ENCODE data around the gene USP11. TPM values are rescaled to one million over a fixed set of nuclear protein-coding genes. Genes with fewer than 3 reads are reported as not detected.

Gene USP11
- 52.5 TPM for total RNA-seq
- 45.6 TPM for polyA plus RNA-seq

DNA sequence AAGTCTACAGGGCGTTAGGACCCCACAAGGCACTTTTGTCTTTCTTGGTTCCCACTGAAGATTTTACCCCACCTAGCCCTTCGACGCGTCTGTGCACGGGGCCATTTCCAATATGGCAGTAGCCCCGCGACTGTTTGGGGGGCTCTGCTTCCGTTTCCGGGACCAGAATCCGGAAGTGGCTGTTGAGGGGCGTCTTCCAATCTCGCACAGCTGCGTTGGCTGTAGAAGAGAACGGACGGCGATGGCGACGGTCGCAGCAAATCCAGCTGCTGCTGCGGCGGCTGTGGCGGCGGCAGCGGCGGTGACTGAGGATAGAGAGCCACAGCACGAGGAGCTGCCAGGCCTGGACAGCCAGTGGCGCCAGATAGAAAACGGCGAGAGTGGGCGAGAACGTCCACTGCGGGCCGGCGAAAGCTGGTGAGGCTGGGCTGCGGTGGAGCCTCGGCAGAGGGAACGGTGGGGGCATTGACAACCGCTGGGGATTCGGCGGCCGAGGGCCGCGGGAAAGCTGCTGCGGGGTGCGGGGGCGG, at the start of gene USP11:
USP11 (plus strand) TSS at position 207 of the 530 bp plus-strand sequence; CDS start at position 242, 35 bp downstream.
- H3K27ac ChIP-seq (ENCODE audit: low read depth) = peak within 1 kb of the TSS; percentile 99
- peak; percentile 31 for DNase-seq (ENCODE audit: extremely low spot score)
- H3K36me3 ChIP-seq (ENCODE audit: insufficient read depth) = no peaks in the 10 kb centered on the region
- under 1% methylated on average over 46 of the region's 46 CpGs for WGBS
- no peaks in the 10 kb centered on the region for H3K4me1 ChIP-seq (ENCODE audit: insufficient read depth)
- peak within 1 kb of the TSS; percentile 55 for H3K4me3 ChIP-seq (ENCODE audit: low read depth, low read length)

DNA sequence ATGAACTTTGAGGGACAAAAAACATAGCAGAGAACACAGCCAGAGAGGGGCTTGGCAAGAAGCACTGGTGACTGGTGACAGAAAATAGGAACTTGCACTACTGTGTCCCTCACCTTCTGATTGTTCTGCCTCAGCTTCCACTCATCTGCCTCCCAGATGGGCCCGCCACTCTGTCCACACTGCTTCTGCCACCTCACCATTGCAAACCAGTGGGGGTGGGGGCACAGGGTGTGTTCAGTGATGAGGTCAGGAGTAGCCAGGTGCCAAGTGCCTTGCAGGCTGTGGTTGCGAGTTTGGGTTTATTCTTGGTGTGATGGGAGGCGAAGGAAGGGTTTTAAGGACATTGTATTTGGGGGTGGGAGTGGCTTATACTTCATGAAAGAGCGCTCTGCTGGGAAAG, 48.3 kb upstream of the USP11 start:
- DNase-seq (ENCODE audit: extremely low spot score) = no peak
- Histone ChIP-seq H3K4me3 (ENCODE audit: low read depth, low read length) (no peak overlapping the region), H3K36me3 (ENCODE audit: insufficient read depth) (peaks cover 9% of the 10 kb centered on the region), H3K27ac (ENCODE audit: low read depth) (no peak overlapping the region), H3K4me1 (ENCODE audit: insufficient read depth) (no peaks in the 10 kb centered on the region)
- WGBS = 94% methylated on average over 4 of the region's 4 CpGs

DNA sequence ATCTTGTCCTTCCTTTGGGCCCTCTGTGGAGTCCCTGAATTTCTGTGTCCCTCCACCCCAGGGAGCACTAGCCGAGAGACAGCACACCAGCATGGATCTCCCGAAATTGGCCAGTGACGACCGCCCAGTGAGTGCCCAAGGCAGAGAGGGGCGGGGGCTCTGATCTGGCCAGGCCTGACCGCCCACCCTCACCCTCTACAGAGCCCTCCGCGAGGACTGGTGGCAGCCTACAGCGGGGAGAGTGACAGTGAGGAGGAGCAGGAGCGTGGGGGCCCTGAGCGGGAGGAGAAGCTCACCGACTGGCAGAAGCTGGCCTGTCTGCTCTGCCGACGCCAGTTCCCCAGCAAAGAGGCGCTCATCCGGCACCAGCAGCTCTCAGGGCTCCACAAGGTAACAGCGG, 47.6 kb upstream of the USP11 start:
- WGBS = 89% methylated on average over 17 of the region's 17 CpGs

DNA sequence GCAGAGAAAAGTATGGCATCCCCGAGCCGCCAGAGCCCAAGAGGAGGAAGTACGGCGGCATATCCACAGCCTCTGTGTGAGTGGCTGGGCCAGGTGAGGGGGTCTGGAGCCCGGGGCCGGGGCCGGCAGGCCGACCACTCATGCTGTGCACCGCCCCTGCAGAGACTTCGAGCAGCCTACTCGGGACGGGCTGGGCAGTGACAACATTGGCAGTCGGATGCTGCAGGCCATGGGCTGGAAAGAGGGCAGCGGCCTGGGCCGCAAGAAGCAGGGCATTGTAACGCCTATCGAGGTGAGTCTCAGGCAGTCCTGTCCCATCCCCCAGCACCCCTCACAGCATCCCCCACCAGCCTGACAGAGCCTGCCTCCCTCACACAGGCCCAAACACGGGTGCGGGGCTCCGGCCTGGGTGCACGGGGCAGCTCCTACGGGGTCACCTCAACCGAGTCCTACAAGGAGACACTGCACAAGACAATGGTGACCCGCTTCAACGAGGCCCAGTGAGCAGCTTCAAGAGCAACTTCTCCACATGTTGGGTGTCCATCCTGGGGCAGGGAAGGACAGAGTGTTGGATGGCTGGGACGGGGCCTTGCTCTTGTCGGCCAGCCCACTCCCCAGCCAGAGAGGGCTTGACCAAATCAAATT, 46.6 kb upstream of the USP11 start:
- H3K4me3 ChIP-seq (ENCODE audit: low read depth, low read length) = no peak overlapping the region
- peaks cover 6% of the 10 kb centered on the region for H3K36me3 ChIP-seq (ENCODE audit: insufficient read depth)
- WGBS = 89% methylated on average over 27 of the region's 27 CpGs
- H3K4me1 ChIP-seq (ENCODE audit: insufficient read depth) = no peaks in the 10 kb centered on the region
- H3K27ac ChIP-seq (ENCODE audit: low read depth) = no peak overlapping the region
- no peak for DNase-seq (ENCODE audit: extremely low spot score)

More for the DNA sequence above, 47.6 kb upstream of the USP11 start:
- H3K27ac ChIP-seq (ENCODE audit: low read depth) = no peak overlapping the region
- no peak for DNase-seq (ENCODE audit: extremely low spot score)
- no peaks in the 10 kb centered on the region for H3K4me1 ChIP-seq (ENCODE audit: insufficient read depth)
- H3K4me3 ChIP-seq (ENCODE audit: low read depth, low read length) = no peak overlapping the region
- peaks cover 9% of the 10 kb centered on the region for H3K36me3 ChIP-seq (ENCODE audit: insufficient read depth)

DNA sequence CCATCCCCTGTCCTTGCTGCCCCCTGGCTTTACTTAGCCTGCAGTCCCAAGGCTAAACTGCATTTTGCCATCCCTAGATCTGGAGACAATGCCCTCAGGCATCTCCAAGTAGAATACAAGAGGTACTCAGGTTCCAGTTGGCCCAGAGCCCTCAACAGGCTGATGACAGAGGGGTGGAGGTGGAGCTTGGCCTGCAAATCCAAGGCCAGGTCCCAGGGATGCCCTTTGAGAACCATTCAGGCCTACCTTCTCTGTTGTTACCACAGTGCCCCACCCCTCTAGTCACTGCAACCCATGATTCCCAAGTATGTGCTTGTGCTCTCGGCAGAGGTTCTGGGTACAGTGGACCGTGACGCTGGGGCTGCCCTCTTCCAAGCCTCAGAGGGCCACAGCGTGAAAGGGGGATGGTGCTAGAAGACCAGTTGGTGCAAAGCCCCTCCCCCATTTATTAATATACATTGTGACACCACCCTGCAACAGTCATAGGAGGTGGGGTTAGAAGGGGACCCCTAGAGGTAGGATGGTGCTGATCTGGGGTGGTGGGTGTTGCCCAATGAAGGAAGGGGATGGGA, 45.6 kb upstream of the USP11 start:
- peaks cover 4% of the 10 kb centered on the region for H3K36me3 ChIP-seq (ENCODE audit: insufficient read depth)
- 76% methylated on average over 4 of the region's 4 CpGs for WGBS

DNA sequence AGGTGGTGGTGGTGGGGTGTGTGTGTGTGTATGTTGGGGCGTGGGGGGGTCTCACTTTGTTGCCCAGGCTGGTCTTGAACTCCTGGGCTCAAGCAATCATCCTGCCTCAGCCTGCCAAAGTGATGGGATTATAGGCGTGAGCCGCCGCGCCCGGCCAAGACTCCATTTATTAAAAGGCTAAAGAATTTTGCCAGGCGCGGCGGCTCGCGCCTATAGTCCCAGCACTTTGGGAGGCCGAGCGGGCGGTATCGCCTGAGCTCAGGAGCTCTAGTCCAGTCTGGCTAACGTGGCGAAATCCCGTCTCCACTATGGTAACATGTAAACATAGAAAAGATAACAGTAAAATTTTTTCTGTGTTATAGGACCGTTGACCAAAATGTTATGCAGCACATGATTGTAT, 42.9 kb upstream of the USP11 start:
- WGBS = 56% methylated on average over 19 of the region's 19 CpGs
- DNase-seq (ENCODE audit: extremely low spot score) = no peak
- no peak overlapping the region for H3K4me3 ChIP-seq (ENCODE audit: low read depth, low read length)
- no peak overlapping the region for H3K27ac ChIP-seq (ENCODE audit: low read depth)
- H3K4me1 ChIP-seq (ENCODE audit: insufficient read depth) = no peaks in the 10 kb centered on the region
- H3K36me3 ChIP-seq (ENCODE audit: insufficient read depth) = peaks cover 4% of the 10 kb centered on the region

More for the DNA sequence above, 45.6 kb upstream of the USP11 start:
- Histone ChIP-seq H3K4me3 (ENCODE audit: low read depth, low read length) (no peak overlapping the region), H3K4me1 (ENCODE audit: insufficient read depth) (no peaks in the 10 kb centered on the region), H3K27ac (ENCODE audit: low read depth) (no peak overlapping the region)
- no peak for DNase-seq (ENCODE audit: extremely low spot score)

- WGBS = 2% methylated on average over 40 of the region's 40 CpGs
- peak; percentile 73 for DNase-seq (ENCODE audit: extremely low spot score)
- H3K4me3 ChIP-seq (ENCODE audit: low read depth, low read length) = peak overlapping the region; percentile 48
- H3K4me1 ChIP-seq (ENCODE audit: insufficient read depth) = no peaks in the 10 kb centered on the region
- H3K36me3 ChIP-seq (ENCODE audit: insufficient read depth) = peaks cover 4% of the 10 kb centered on the region
- no peak overlapping the region for H3K27ac ChIP-seq (ENCODE audit: low read depth)
These were observed 42.2 kb upstream of the USP11 start for GRCh38 chrX:47190445-47191269.

GRCh38 chrX:47191331-47191730, 41.5 kb upstream of the USP11 start:
- 10% methylated on average over 26 of the region's 26 CpGs for WGBS
- H3K4me1 ChIP-seq (ENCODE audit: insufficient read depth) = no peaks in the 10 kb centered on the region
- peak overlapping the region; percentile 48 for H3K4me3 ChIP-seq (ENCODE audit: low read depth, low read length)
- H3K36me3 ChIP-seq (ENCODE audit: insufficient read depth) = peaks cover 4% of the 10 kb centered on the region
- no peak overlapping the region for H3K27ac ChIP-seq (ENCODE audit: low read depth)
- no peak for DNase-seq (ENCODE audit: extremely low spot score)

DNA sequence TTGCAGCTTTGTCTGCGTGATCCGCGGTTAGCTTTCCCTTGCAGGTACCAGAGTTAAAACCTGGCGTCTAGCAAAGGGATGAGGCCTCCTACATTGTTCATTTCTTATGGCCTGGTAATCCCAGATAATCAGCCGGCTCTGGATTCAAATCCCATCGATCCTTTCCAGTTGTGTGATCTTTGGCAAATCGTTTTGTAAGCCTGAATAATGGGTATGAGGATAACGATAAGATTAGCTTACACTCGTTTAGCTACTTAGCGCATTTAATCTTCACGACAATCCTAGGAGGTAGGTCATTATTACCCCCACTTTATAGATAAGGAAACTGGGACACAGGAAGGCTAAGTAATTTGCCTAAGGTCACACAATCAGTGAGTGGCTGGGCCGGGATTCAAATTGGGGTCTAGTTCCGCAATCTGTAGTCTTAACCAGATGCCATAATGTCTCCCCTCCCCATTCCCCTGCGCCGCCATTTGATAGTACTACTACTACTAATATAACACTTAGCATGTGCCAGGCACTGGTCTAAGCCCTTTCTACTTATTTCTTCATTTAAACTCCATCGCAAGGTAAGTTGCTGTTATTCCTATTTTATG, 40.9 kb upstream of the USP11 start:
- Histone ChIP-seq H3K4me3 (ENCODE audit: low read depth, low read length) (no peak overlapping the region), H3K4me1 (ENCODE audit: insufficient read depth) (no peaks in the 10 kb centered on the region), H3K36me3 (ENCODE audit: insufficient read depth) (no peaks in the 10 kb centered on the region), H3K27ac (ENCODE audit: low read depth) (no peak overlapping the region)
- no peak for DNase-seq (ENCODE audit: extremely low spot score)
- WGBS = 65% methylated on average over 16 of the region's 16 CpGs

DNA sequence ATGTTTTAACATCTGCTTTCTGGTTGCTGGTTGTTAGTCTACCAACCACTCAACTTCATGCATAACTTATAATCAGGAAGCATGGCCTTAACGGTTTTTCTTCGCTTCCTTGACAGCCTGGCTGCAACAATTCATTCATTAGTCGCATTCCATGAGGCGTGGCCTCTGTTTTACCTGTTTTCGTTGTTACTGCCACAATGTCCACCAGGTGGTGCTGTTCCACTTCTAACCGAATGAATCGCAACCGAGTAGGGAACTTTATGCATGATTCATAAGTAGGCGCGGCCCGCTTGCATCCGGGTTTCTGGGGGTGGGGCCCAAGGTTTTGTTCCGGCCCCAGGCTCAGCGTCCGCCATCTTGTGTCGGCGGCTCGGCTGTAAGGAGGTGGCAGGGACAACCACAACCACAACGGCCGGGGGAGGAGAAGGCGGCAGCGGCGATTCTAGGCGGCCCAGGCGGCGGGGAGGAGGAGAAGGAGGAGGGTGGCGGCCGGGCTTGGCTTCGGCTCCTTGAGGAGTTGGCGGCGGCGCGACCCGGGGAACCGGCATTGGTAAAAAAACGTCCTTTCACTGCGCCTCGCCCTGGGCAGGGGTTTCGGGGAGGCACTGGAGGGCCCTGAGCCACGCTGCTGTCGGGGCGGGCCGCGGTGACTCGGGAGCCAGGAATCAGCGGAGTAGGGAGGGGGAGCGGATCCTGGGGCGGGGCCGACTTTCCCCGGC, 39.2 kb upstream of the USP11 start, which contains the start of gene UBA1:
UBA1 (plus strand) TSS at position 355 of the 719 bp plus-strand sequence. CDS start 4,974 bp downstream, outside the sequence.
- under 1% methylated on average over 50 of the region's 50 CpGs for WGBS
- H3K36me3 ChIP-seq (ENCODE audit: insufficient read depth) = peaks cover 2% of the 10 kb centered on the region
- peak; percentile 90 for DNase-seq (ENCODE audit: extremely low spot score)
- H3K4me3 ChIP-seq (ENCODE audit: low read depth, low read length) = peak within 1 kb of the TSS; percentile 79
- no peaks in the 10 kb centered on the region for H3K4me1 ChIP-seq (ENCODE audit: insufficient read depth)
- H3K27ac ChIP-seq (ENCODE audit: low read depth) = peak within 1 kb of the TSS; percentile 97

GRCh38 chrX:47194194-47194787, 38.5 kb upstream of the USP11 start:
- no peaks in the 10 kb centered on the region for H3K4me1 ChIP-seq (ENCODE audit: insufficient read depth)
- DNase-seq (ENCODE audit: extremely low spot score) = no peak
- WGBS = 7% methylated on average over 14 of the region's 14 CpGs

GRCh38 chrX:47196098-47196497, 36.7 kb upstream of the USP11 start:
- H3K27ac ChIP-seq (ENCODE audit: low read depth) = no peak overlapping the region
- 32% methylated on average over 3 of the region's 3 CpGs for WGBS

More at GRCh38 chrX:47194194-47194787, 38.5 kb upstream of the USP11 start:
- Histone ChIP-seq H3K36me3 (ENCODE audit: insufficient read depth) (peaks cover 3% of the 10 kb centered on the region), H3K27ac (ENCODE audit: low read depth) (no peak overlapping the region), H3K4me3 (ENCODE audit: low read depth, low read length) (peak overlapping the region; percentile 79)

More at GRCh38 chrX:47196098-47196497, 36.7 kb upstream of the USP11 start:
- Histone ChIP-seq H3K4me1 (ENCODE audit: insufficient read depth) (no peaks in the 10 kb centered on the region), H3K4me3 (ENCODE audit: low read depth, low read length) (no peak overlapping the region), H3K36me3 (ENCODE audit: insufficient read depth) (peaks cover 4% of the 10 kb centered on the region)
- DNase-seq (ENCODE audit: extremely low spot score) = no peak
